Measurements from ENCODE around the gene DAO. TPM values are rescaled to one million over a fixed set of nuclear protein-coding genes. Genes with fewer than 3 reads are reported as not detected.
A peak's percentile ranks its signal among the peaks of the same experiment; 100 is the strongest.

Gene DAO
- polyA plus RNA-seq (2013, experiment 1 of 2): not detected
- polyA plus RNA-seq (2013, experiment 2 of 2): not detected

- 82% methylated on average over 16 of the region's 16 CpGs for WGBS
These were observed at the start of gene DAO for GRCh38 chr12:108879615-108880254. DAO (plus strand) TSS chr12:108880092; CDS start chr12:108885007, 4,915 bp downstream.

DNA sequence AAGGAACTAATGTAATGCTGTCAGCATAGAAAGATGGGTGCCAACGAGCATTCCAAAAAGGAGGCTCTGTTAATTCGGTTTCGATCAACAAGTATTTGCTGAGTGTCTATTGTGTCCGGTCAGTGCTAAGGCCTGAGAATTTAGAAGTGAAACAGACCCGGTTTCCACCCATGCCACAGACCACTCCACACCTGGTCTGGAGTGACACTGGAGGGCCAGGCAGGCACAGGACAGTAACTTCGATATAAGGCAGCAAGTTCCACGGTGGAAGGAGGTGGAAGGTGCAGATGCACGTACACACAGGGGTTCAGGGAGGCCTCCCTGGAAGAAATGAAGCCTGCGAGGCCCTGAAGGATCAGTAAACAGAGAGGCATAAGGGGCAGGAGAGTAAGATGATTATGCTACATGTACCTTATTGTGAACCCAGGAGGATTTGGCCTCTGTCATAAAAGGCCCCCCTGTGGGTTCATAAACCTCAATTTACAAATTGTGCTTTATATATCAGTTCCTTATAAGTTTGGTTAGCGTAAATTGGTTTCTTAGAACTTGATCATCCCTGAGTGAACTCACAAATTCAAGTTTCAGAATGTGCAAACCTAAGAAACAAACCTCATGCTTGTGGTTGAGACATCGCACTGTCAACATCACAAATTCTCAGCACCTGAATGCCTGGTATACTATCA is 48.4 kb upstream of the DAO start:
- Histone ChIP-seq H3K36me3 (ENCODE audit: insufficient read depth, low read length) (peaks cover 30% of the 10 kb centered on the region), H3K27ac (ENCODE audit: low read depth, low read length) (no peak overlapping the region), H3K4me3 (ENCODE audit: low read length) (no peak overlapping the region), H3K27me3 (ENCODE audit: insufficient read depth, low read length) (no peaks in the 10 kb centered on the region), H3K9ac (ENCODE audit: low read depth, low read length) (no peak overlapping the region), H3K9me3 (ENCODE audit: insufficient read depth, low read depth, low read length) (no peaks in the 10 kb centered on the region), H3K4me1 (ENCODE audit: insufficient read depth, low read length) (peaks cover 25% of the 10 kb centered on the region; the same call in 1 of the 2 replicates)
- 95% methylated on average over 11 of the region's 11 CpGs for WGBS

More at GRCh38 chr12:108879615-108880254, at the start of gene DAO:
- no peak within 1 kb of the TSS for H3K27ac ChIP-seq (ENCODE audit: low read depth, low read length)
- H3K4me3 ChIP-seq (ENCODE audit: low read length): no peak within 1 kb of the TSS
- H3K9ac ChIP-seq (ENCODE audit: low read depth, low read length): no peak within 1 kb of the TSS
- no peaks in the 10 kb centered on the region for H3K4me1 ChIP-seq (ENCODE audit: insufficient read depth, low read length)
- no peaks in the 10 kb centered on the region for H3K27me3 ChIP-seq (ENCODE audit: insufficient read depth, low read length)
- H3K36me3 ChIP-seq (ENCODE audit: insufficient read depth, low read length): no peaks in the 10 kb centered on the region
- no peaks in the 10 kb centered on the region for H3K9me3 ChIP-seq (ENCODE audit: insufficient read depth, low read depth, low read length)

DNA sequence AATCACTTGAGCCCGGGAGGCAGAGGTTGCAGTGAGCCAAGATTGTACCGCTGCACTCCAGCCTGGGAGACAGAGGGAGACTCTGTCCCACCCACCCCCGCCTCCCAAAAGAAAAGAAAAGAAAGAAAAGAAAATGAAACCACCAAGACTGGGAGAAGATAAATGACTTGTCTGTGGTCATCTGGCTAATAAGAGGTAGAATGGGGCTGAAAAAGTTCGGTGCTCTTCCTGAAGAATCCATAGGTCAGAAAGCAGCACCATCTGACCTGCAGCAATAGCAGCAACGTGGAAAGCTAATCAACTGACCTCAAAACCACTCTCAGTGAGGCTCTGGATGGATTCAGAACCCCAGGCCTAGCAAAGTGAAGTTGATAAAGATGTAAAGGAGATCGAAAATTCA is 47.7 kb upstream of the DAO start:
- H3K4me3 ChIP-seq (ENCODE audit: low read length): no peak overlapping the region
- H3K36me3 ChIP-seq (ENCODE audit: insufficient read depth, low read length): peaks cover 30% of the 10 kb centered on the region
- 93% methylated on average over 6 of the region's 6 CpGs for WGBS
- H3K4me1 ChIP-seq (ENCODE audit: insufficient read depth, low read length): peaks cover 17% of the 10 kb centered on the region; the same call in 1 of the 2 replicates
- H3K9ac ChIP-seq (ENCODE audit: low read depth, low read length): peak overlapping the region; percentile 76; the same call in 1 of the 2 replicates
- H3K27ac ChIP-seq (ENCODE audit: low read depth, low read length): peak overlapping the region; percentile 9; the same call in 1 of the 2 replicates
- no peaks in the 10 kb centered on the region for H3K9me3 ChIP-seq (ENCODE audit: insufficient read depth, low read depth, low read length)
- H3K27me3 ChIP-seq (ENCODE audit: insufficient read depth, low read length): no peaks in the 10 kb centered on the region

- Histone ChIP-seq H3K27ac (ENCODE audit: low read depth, low read length) (peak overlapping the region; percentile 65), H3K9me3 (ENCODE audit: insufficient read depth, low read depth, low read length) (no peaks in the 10 kb centered on the region), H3K4me3 (ENCODE audit: low read length) (no peak overlapping the region; the same call in 1 of the 2 replicates), H3K4me1 (ENCODE audit: insufficient read depth, low read length) (peaks cover 11% of the 10 kb centered on the region; the same call in 1 of the 2 replicates), H3K27me3 (ENCODE audit: insufficient read depth, low read length) (no peaks in the 10 kb centered on the region), H3K36me3 (ENCODE audit: insufficient read depth, low read length) (peaks cover 30% of the 10 kb centered on the region), H3K9ac (ENCODE audit: low read depth, low read length) (peak overlapping the region; percentile 76; the same call in 1 of the 2 replicates)
- 88% methylated on average over 10 of the region's 10 CpGs for WGBS
These were observed 47.0 kb upstream of the DAO start for GRCh38 chr12:108832730-108833354.

DNA sequence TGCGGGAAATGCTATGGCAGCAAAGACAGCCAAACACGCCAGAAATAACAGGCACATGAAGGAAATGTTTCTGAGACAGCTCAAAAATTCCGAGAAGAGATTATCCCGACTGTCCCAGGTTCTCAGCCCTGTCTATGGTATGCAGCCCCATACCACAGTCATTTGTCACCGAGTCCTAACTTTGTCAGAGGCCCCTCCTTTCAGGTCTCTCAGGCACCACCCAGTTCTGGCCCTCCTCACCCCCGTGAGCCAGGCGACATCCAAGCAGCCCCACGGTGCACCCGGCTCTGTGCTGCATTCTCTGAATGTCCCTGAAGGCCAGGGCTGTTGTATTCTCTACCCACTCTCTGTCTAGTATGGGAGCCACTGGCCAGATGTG is 46.5 kb upstream of the DAO start:
- H3K9ac ChIP-seq (ENCODE audit: low read depth, low read length): peak overlapping the region; percentile 76; the same call in 1 of the 2 replicates

GRCh38 chr12:108833757-108834472 is 46.0 kb upstream of the DAO start:
- H3K4me1 ChIP-seq (ENCODE audit: insufficient read depth, low read length): peaks cover 20% of the 10 kb centered on the region; the same call in 1 of the 2 replicates
- H3K27ac ChIP-seq (ENCODE audit: low read depth, low read length): peak overlapping the region; percentile 65; the same call in 1 of the 2 replicates
- no peak overlapping the region for H3K4me3 ChIP-seq (ENCODE audit: low read length)
- H3K9ac ChIP-seq (ENCODE audit: low read depth, low read length): no peak overlapping the region
- H3K36me3 ChIP-seq (ENCODE audit: insufficient read depth, low read length): peaks cover 30% of the 10 kb centered on the region
- WGBS: 92% methylated on average over 12 of the region's 12 CpGs
- no peaks in the 10 kb centered on the region for H3K27me3 ChIP-seq (ENCODE audit: insufficient read depth, low read length)
- no peaks in the 10 kb centered on the region for H3K9me3 ChIP-seq (ENCODE audit: insufficient read depth, low read depth, low read length)

More for the DNA sequence above, 46.5 kb upstream of the DAO start:
- Histone ChIP-seq H3K36me3 (ENCODE audit: insufficient read depth, low read length) (peaks cover 30% of the 10 kb centered on the region), H3K4me3 (ENCODE audit: low read length) (no peak overlapping the region; the same call in 1 of the 2 replicates), H3K9me3 (ENCODE audit: insufficient read depth, low read depth, low read length) (no peaks in the 10 kb centered on the region), H3K27ac (ENCODE audit: low read depth, low read length) (peak overlapping the region; percentile 65), H3K27me3 (ENCODE audit: insufficient read depth, low read length) (no peaks in the 10 kb centered on the region), H3K4me1 (ENCODE audit: insufficient read depth, low read length) (peaks cover 14% of the 10 kb centered on the region; the same call in 1 of the 2 replicates)
- WGBS: 60% methylated on average over 9 of the region's 9 CpGs

DNA sequence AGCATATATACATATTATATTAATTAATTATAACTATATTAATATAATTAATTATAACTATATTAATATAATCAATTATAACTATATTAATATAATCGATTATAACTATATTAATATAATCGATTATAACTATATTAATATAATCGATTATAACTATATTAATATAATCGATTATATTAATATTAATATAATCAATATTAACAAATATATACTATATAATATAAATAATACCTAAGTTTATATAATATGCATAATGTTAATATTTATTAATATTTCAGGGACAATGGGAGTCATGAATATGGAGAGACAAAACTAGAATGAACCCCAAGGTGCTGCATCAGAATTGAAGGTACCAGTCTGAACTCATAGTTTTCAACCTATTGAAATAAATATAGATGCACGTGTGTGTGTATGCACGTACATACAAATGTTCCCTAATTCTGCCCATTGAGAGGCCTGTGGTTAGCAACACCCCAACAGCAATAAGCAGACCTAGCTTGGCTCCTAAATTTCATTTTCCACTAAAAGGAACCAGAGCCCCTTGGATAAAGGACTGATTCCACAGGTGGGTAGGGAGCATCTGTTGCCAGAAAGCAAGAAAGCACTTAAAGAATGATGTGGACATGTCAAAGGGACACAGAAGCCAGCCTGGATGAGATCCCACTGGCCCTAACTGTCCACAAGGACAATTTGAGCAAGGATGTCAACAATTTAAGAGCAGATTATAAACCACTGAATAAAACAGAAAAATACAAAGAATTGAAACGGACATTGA is 43.8 kb upstream of the DAO start:
- peaks cover 29% of the 10 kb centered on the region for H3K4me1 ChIP-seq (ENCODE audit: insufficient read depth, low read length)

DNA sequence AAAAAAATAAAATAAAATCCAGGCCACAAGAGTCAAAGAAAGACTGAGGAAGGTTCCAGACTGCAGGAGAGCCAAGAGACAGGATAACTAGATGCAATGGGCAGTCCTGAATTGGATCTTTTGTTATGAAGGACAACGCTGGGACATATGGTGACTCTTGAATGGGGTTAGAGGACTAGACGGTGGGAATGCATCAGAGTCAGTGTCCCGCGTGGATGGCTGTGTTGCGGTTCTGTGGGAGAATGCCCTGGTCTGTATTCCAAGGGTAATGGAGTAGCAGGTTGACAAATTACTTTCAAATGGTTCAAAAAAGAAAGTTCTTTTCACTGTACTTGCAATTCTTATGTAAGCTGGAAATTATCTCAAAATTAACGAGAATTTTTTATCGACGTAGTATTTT is 42.7 kb upstream of the DAO start:
- H3K27ac ChIP-seq (ENCODE audit: low read depth, low read length): no peak overlapping the region
- H3K36me3 ChIP-seq (ENCODE audit: insufficient read depth, low read length): peaks cover 18% of the 10 kb centered on the region
- 95% methylated on average over 8 of the region's 8 CpGs for WGBS
- peaks cover 29% of the 10 kb centered on the region for H3K4me1 ChIP-seq (ENCODE audit: insufficient read depth, low read length)
- H3K4me3 ChIP-seq (ENCODE audit: low read length): no peak overlapping the region
- H3K27me3 ChIP-seq (ENCODE audit: insufficient read depth, low read length): no peaks in the 10 kb centered on the region
- no peaks in the 10 kb centered on the region for H3K9me3 ChIP-seq (ENCODE audit: insufficient read depth, low read depth, low read length)
- no peak overlapping the region for H3K9ac ChIP-seq (ENCODE audit: low read depth, low read length)

More for the DNA sequence above, 43.8 kb upstream of the DAO start:
- no peak overlapping the region for H3K27ac ChIP-seq (ENCODE audit: low read depth, low read length)
- no peak overlapping the region for H3K9ac ChIP-seq (ENCODE audit: low read depth, low read length)
- 91% methylated on average over 3 of the region's 7 CpGs for WGBS
- no peak overlapping the region for H3K4me3 ChIP-seq (ENCODE audit: low read length)
- no peaks in the 10 kb centered on the region for H3K9me3 ChIP-seq (ENCODE audit: insufficient read depth, low read depth, low read length)
- H3K36me3 ChIP-seq (ENCODE audit: insufficient read depth, low read length): peaks cover 20% of the 10 kb centered on the region
- no peaks in the 10 kb centered on the region for H3K27me3 ChIP-seq (ENCODE audit: insufficient read depth, low read length)

GRCh38 chr12:108837680-108838079 is 42.2 kb upstream of the DAO start:
- no peak overlapping the region for H3K4me3 ChIP-seq (ENCODE audit: low read length)
- peaks cover 17% of the 10 kb centered on the region for H3K36me3 ChIP-seq (ENCODE audit: insufficient read depth, low read length)
- peak overlapping the region; percentile 84 for H3K27ac ChIP-seq (ENCODE audit: low read depth, low read length)
- no peaks in the 10 kb centered on the region for H3K9me3 ChIP-seq (ENCODE audit: insufficient read depth, low read depth, low read length)
- peaks cover 25% of the 10 kb centered on the region for H3K4me1 ChIP-seq (ENCODE audit: insufficient read depth, low read length)
- 93% methylated on average over 7 of the region's 7 CpGs for WGBS
- peak overlapping the region; percentile 55; the same call in 1 of the 2 replicates for H3K9ac ChIP-seq (ENCODE audit: low read depth, low read length)
- no peaks in the 10 kb centered on the region for H3K27me3 ChIP-seq (ENCODE audit: insufficient read depth, low read length)
